ENCODE measurements around the gene RNF167. TPM values are rescaled to one million over a fixed set of nuclear protein-coding genes. Genes with fewer than 3 reads are reported as not detected.

Gene RNF167
- total and polyA plus RNA-seq, 2 of the 13 experiments (the other 11 are each of a cell fraction or from before 2014, with no cell fraction given): 44.1 to 45.4 TPM

DNA sequence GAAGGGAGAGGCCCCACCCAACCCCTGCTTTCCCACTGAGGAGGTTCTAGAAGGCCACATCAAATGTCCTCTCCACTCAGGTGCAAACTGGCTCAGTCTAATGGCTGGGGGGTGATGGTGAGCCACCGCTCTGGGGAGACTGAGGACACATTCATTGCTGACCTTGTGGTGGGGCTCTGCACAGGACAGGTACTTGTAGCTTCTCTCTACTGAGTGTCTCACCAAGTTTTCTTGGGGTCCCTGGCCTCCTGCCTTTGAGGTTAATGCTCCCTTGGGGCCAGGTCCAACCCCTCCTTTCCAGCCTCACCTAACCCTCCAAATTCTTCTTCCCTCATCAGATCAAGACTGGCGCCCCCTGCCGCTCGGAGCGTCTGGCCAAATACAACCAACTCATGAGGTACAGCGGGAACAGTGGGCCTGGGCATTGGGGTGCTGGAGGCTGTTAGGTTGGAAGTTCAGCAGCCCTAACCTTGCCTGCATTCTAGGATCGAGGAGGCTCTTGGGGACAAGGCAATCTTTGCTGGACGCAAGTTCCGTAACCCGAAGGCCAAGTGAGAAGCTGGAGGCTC lies 16.5 kb downstream of the RNF167 start:
- H3K36me3 ChIP-seq (replicated peaks in 1 of 2; ENCODE audit: control insufficient read depth in 1 of 2, insufficient read depth in 2 of 2, low read length in 2 of 2): peaks cover 3 to 27% of the 10 kb centered on the region in 2 experiments; a peak in 4 of 5 replicates
- H3K4me2 ChIP-seq (ENCODE audit: low read depth, low read length): no peak overlapping the region
- H3K27ac ChIP-seq (ENCODE audit: extremely low read length, insufficient read depth, low read length): no peak overlapping the region
- no peaks in the 10 kb centered on the region for H3K27me3 ChIP-seq (ENCODE audit: control insufficient read depth in 1 of 2, insufficient read depth in 2 of 2, low read length in 2 of 2)
- no peak overlapping the region for H3K9ac ChIP-seq (ENCODE audit: insufficient read depth, low read depth, low read length)
- H3K9me3 ChIP-seq (ENCODE audit: low read length): no peaks in the 10 kb centered on the region
- 88% methylated on average over 5 of the region's 10 CpGs for whole genome bisulfite sequencing (ENCODE audit: low lambda C conversion rate)
- no TSS peak for BruUV-seq (replicated peaks)
- intact Hi-C loops (cut with micrococcal nuclease; ENCODE audit: unreplicated experiment): no loop called here
- DNase-seq (ENCODE audit: low spot score) (no peak), FAIRE-seq (no peak), ATAC-seq (peak; percentile 16; the same call in 2 of the 3 replicates)
- ChIA-PET CTCF (ENCODE audit: low intra/inter-chr PET ratio, low total read pairs) (no interaction called here), POLR2A (interaction anchor here (0.8 to 5.8 kb wide), 2 partner anchors 9 to 12 kb away, joined by 3 to 43 read pairs; partner anchors contain the start of genes PFN1 and SPAG7)
- H3K4me3 ChIP-seq (replicated peaks in 1 of 3; ENCODE audit: insufficient read depth in 1 of 3, low read depth in 2 of 3, low read length in 3 of 3): no peak overlapping the region
- H3K79me2 ChIP-seq (ENCODE audit: insufficient read depth, low read length): peaks cover 6% of the 10 kb centered on the region
- in situ Hi-C loops (cut with HindIII; ENCODE audit: extremely low pct_ligation_motif_present, low pct_unique_long_range_greater_than_20kb): no loop called here
- H2AFZ ChIP-seq (ENCODE audit: low read length): no peak overlapping the region
- H3K4me1 ChIP-seq (ENCODE audit: insufficient read depth, low read length): peaks cover 27% of the 10 kb centered on the region
- H4K20me1 ChIP-seq (ENCODE audit: insufficient read depth, low read length): no peaks in the 10 kb centered on the region
- TF ChIP-seq, protein P1, sequence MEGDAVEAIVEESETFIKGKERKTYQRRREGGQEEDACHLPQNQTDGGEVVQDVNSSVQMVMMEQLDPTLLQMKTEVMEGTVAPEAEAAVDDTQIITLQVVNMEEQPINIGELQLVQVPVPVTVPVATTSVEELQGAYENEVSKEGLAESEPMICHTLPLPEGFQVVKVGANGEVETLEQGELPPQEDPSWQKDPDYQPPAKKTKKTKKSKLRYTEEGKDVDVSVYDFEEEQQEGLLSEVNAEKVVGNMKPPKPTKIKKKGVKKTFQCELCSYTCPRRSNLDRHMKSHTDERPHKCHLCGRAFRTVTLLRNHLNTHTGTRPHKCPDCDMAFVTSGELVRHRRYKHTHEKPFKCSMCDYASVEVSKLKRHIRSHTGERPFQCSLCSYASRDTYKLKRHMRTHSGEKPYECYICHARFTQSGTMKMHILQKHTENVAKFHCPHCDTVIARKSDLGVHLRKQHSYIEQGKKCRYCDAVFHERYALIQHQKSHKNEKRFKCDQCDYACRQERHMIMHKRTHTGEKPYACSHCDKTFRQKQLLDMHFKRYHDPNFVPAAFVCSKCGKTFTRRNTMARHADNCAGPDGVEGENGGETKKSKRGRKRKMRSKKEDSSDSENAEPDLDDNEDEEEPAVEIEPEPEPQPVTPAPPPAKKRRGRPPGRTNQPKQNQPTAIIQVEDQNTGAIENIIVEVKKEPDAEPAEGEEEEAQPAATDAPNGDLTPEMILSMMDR (CRISPR knock-in tag; IDR thresholded peaks at IDR 0.05): peak; percentile 37
- no peak for TF ChIP-seq ESRRA (CRISPR knock-in tag; IDR thresholded peaks at IDR 0.05; ENCODE audit: low read depth)
- TF ChIP-seq ZNF337 (CRISPR knock-in tag; IDR thresholded peaks at IDR 0.05; ENCODE audit: borderline replicate concordance, low read depth): no peak
- no peak for TF ChIP-seq STAT5B (CRISPR knock-in tag; IDR thresholded peaks at IDR 0.05)

DNA sequence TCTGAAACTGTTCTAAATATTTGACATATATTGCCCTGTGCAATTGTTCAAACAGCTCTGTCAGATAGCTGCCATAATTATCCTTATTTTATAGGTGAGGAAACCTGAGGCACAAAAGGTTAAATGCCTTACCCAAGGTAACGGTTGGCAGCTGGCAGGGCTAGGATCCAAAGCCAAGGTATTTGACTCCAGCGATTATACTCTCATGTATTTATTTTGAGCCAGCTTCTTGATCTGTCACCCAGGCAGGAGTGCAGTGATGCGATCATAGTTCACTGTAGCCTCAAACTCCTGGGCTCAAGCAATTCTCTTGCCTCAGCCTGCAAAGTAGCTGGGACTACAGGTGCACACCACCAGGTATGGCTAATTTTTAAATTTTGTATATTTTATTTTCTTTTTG lies 18.0 kb downstream of the RNF167 start:
- peaks cover under 1% of the 10 kb centered on the region for H3K79me2 ChIP-seq (ENCODE audit: insufficient read depth, low read length)
- no peaks in the 10 kb centered on the region for H4K20me1 ChIP-seq (ENCODE audit: insufficient read depth, low read length)
- ChIA-PET POLR2A (interaction anchor here (5.8 kb wide), 1 partner anchor 10 kb away, joined by 43 read pairs; the partner anchor contains the start of gene SPAG7), CTCF (ENCODE audit: low intra/inter-chr PET ratio, low total read pairs) (no interaction called here)
- no peak overlapping the region for H2AFZ ChIP-seq (ENCODE audit: low read length)
- WGBS (ENCODE audit: low lambda C conversion rate): 83% methylated on average over 2 of the region's 3 CpGs
- ATAC-seq: no peak
- no peak for FAIRE-seq
- no peaks in the 10 kb centered on the region for H3K27me3 ChIP-seq (ENCODE audit: control insufficient read depth in 1 of 2, insufficient read depth in 2 of 2, low read length in 2 of 2)
- intact Hi-C loops (cut with micrococcal nuclease; ENCODE audit: unreplicated experiment) (no loop called here), in situ Hi-C loops (cut with HindIII; ENCODE audit: extremely low pct_ligation_motif_present, low pct_unique_long_range_greater_than_20kb) (no loop called here)
- peaks cover 11% of the 10 kb centered on the region for H3K4me1 ChIP-seq (ENCODE audit: insufficient read depth, low read length)
- DNase-seq (ENCODE audit: low spot score): no peak
- H3K36me3 ChIP-seq (replicated peaks in 1 of 2; ENCODE audit: control insufficient read depth in 1 of 2, insufficient read depth in 2 of 2, low read length in 2 of 2): peaks cover 3 to 27% of the 10 kb centered on the region in 2 experiments; a peak in 4 of 5 replicates
- H3K9me3 ChIP-seq (ENCODE audit: low read length): no peaks in the 10 kb centered on the region
- no peak overlapping the region for H3K4me2 ChIP-seq (ENCODE audit: low read depth, low read length)
- H3K9ac ChIP-seq (ENCODE audit: insufficient read depth, low read depth, low read length): no peak overlapping the region
- no peak overlapping the region for H3K27ac ChIP-seq (ENCODE audit: extremely low read length, insufficient read depth, low read length)
- no TSS peak for BruUV-seq (replicated peaks)
- H3K4me3 ChIP-seq (replicated peaks in 1 of 3; ENCODE audit: insufficient read depth in 1 of 3, low read depth in 2 of 3, low read length in 3 of 3): no peak overlapping the region
- TF ChIP-seq ZNF674 (CRISPR knock-in tag; IDR thresholded peaks at IDR 0.05; ENCODE audit: low read depth) (no peak), HDAC2 (CRISPR knock-in tag; IDR thresholded peaks at IDR 0.05) (no peak), SP2 (CRISPR knock-in tag; IDR thresholded peaks at IDR 0.05) (no peak)
- TF ChIP-seq, protein P2, sequence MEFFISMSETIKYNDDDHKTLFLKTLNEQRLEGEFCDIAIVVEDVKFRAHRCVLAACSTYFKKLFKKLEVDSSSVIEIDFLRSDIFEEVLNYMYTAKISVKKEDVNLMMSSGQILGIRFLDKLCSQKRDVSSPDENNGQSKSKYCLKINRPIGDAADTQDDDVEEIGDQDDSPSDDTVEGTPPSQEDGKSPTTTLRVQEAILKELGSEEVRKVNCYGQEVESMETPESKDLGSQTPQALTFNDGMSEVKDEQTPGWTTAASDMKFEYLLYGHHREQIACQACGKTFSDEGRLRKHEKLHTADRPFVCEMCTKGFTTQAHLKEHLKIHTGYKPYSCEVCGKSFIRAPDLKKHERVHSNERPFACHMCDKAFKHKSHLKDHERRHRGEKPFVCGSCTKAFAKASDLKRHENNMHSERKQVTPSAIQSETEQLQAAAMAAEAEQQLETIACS (CRISPR knock-in tag; IDR thresholded peaks at IDR 0.05): no peak

All from HepG2 (cell line).